GM12801 (cell line): ENCODE measurements around the gene BBS9.

Experiments
- CTCF ChIP-seq: IDR thresholded peaks from one replicate; pipeline ENCODE4 v1.5.1; 2011; ENCODE audit warnings: control low read depth; ENCODE audit not compliant: insufficient read length; ENCODE audit errors: extremely low read depth

Gene BBS9

GRCh38 chr7:33128990-33129805 lies at the start of gene BBS9:
TSS of gene BBS9 (plus strand) at chr7:33129564. CDS start at chr7:33146253, 16,689 bp downstream.
- TF ChIP-seq CTCF, result no peak

GRCh38 chr7:33079763-33080690 lies 49.3 kb upstream of the BBS9 start:
- TF ChIP-seq CTCF, result no peak

- TF ChIP-seq CTCF, result no peak
Measured at GRCh38 chr7:33087356-33087755, 42.0 kb upstream of the BBS9 start.

GRCh38 chr7:33087858-33088257 lies 41.5 kb upstream of the BBS9 start:
- no peak for TF ChIP-seq CTCF

GRCh38 chr7:33089142-33089541 lies 40.2 kb upstream of the BBS9 start:
- no peak for TF ChIP-seq CTCF

GRCh38 chr7:33091111-33091531 lies 38.2 kb upstream of the BBS9 start:
- TF ChIP-seq CTCF, result no peak

GRCh38 chr7:33091641-33092191 lies 37.6 kb upstream of the BBS9 start:
- no peak for TF ChIP-seq CTCF
